GM10248 (cell line): ENCODE measurements around the gene TPO.

Experiments used
- CTCF ChIA-PET: fragments of 300-600 bp; sonication (Branson Sonifier 250); formaldehyde crosslinking; extraction: SDS; loops from one replicate; lab custom pipeline; 2021; ENCODE audit warnings: antibody characterized with exemption; lab: Yijun Ruan, JAX
- POLR2A ChIA-PET: fragments of 350-650 bp; sonication (Branson Sonifier 250); formaldehyde crosslinking; extraction: SDS; loops from one replicate; lab custom pipeline; 2020; ENCODE audit warnings: antibody characterized with exemption; lab: Yijun Ruan, JAX
- DNase-seq: peaks from one replicate; pipeline ENCODE4 v3.0.0; 2012; ENCODE audit errors: extremely low spot score
- TF ChIP-seq, protein P1 (sequence below): IDR thresholded peaks from 2 replicates; pipeline ENCODE4 v1.5.1; 2012; ENCODE audit warnings: mild to moderate bottlenecking, low read depth; ENCODE audit errors: extremely low read depth, missing control alignments, control extremely low read depth

TPO gene

DNA sequence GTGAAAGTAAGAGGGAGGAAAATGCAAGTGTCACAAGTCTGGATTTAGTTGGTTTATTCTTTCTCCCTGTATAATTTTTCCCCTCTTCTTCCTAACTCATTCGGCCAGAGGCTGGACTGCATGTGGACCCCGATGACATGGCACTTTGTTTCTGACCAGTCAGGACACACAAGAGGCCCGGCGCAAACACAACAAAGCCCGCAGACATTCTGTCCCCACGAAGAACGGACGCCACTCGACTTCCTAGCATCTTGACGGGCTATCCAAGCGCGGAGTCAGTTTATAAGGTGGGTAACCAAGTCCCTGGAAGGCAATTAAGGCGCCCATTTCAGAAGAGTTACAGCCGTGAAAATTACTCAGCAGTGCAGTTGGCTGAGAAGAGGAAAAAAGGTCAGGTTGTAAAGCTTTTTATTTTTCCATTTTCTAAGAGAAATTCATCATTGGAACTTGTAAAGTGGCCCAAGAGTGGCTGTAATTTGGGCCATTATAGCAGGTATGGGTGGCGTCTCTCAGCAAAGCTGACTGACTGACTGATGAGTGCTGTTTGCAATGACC, at the start of gene TPO:
Gene TPO (plus strand): TSS at position 308 of the 555 bp plus-strand sequence. CDS start 946 bp downstream, outside the sequence.
- ChIA-PET POLR2A (no interaction called here), CTCF (no interaction called here)
- TF ChIP-seq, protein P1, sequence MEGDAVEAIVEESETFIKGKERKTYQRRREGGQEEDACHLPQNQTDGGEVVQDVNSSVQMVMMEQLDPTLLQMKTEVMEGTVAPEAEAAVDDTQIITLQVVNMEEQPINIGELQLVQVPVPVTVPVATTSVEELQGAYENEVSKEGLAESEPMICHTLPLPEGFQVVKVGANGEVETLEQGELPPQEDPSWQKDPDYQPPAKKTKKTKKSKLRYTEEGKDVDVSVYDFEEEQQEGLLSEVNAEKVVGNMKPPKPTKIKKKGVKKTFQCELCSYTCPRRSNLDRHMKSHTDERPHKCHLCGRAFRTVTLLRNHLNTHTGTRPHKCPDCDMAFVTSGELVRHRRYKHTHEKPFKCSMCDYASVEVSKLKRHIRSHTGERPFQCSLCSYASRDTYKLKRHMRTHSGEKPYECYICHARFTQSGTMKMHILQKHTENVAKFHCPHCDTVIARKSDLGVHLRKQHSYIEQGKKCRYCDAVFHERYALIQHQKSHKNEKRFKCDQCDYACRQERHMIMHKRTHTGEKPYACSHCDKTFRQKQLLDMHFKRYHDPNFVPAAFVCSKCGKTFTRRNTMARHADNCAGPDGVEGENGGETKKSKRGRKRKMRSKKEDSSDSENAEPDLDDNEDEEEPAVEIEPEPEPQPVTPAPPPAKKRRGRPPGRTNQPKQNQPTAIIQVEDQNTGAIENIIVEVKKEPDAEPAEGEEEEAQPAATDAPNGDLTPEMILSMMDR, result no peak
- no peak for DNase-seq

DNA sequence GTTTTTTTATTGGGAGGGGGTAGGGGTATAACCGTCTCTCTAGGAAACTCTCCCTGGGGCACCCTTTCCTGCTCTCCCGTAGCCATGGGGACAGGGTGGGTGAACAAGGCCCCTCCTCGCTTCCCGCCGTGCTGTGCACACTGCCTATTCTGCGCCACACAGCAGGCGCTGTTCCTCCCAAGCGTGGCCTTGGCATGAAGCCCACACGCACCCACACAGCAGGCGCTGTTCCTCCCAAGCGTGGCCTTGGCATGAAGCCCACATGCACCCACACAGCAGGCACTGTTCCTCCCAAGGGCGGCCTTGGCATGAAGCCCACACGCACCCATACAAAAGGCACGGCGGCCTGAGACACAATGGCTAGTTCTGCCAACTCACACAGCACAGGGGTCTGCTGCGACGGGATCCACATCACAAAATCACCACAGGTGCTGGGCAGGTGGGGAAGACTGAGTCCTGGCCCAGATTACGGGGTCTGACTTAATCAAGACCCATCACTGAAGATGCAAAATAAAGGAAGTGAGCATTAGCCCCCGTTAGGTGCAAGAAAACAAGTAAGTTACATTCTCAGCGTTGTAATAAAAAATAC, 46.6 kb upstream of the TPO start:
- DNase-seq, result no peak
- POLR2A ChIA-PET, result no interaction called here
- CTCF ChIA-PET, result no interaction called here
- TF ChIP-seq, protein P1, result no peak

DNA sequence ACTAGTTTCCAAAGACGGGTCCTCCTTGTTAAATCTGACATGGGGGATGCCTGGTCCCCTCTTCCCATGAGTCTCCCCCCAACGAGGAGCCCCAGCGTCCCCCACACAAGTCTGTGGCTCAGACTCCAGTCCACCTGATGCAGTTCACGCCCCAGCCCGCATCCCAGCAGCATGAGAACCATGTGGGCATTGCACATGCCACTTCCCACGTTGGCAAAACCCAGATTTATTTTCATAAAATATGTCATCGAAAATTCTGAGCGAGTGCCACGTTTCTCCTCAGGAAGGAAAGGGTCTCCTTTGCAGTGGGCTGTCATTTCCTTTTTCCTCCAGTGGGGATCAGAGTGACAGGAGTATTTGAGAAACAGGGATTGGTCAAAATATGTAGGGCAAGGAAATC, 45.7 kb upstream of the TPO start:
- TF ChIP-seq, protein P1, result no peak
- ChIA-PET POLR2A (no interaction called here), CTCF (no interaction called here)
- DNase-seq, result no peak

DNA sequence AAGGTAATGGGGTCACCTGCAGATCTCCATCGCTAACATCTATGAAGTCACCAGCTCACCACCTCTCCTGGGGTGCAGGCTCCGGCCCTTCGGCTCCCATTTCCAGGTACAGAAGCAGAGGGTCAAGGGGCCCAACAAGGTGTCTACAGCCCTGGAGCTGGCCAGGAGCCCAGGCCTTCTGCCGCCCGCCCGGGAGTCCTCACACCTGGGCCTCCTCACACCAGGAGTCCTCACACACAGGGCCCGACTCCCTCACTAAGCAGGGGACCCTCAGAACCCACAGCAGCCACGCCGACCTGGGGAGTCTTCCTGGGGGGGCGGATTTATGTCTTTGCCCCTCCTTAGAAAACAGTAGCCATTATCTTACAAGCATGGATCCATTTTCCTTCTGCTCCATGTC, 43.4 kb upstream of the TPO start:
- TF ChIP-seq, protein P1, result no peak
- CTCF ChIA-PET, result no interaction called here
- no peak for DNase-seq
- POLR2A ChIA-PET, result no interaction called here

DNA sequence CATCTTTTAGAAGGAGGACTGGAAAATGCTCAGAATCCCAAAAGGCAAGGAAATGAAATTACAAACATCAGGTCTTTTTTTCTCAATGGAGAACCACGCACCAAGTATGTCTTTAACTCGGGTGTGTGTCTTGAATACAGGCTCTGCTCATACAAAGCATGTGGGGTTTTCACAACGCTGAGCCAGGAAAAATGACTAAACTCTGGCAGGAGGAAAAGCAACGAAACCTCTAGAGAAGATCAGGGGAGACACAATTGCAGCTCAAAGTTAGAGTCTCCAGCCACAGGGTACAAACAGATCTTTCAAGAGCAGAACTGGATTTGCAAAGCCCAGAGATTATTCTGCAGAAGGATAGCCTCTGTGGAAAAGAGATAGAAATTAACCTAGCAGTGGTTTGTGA, 42.8 kb upstream of the TPO start:
- ChIA-PET POLR2A (no interaction called here), CTCF (interaction anchor here (1.3 kb wide), 1 partner anchor 12 kb away, joined by 3 read pairs; no protein-coding TSS in a partner anchor)
- TF ChIP-seq, protein P1, result no peak
- no peak for DNase-seq

DNA sequence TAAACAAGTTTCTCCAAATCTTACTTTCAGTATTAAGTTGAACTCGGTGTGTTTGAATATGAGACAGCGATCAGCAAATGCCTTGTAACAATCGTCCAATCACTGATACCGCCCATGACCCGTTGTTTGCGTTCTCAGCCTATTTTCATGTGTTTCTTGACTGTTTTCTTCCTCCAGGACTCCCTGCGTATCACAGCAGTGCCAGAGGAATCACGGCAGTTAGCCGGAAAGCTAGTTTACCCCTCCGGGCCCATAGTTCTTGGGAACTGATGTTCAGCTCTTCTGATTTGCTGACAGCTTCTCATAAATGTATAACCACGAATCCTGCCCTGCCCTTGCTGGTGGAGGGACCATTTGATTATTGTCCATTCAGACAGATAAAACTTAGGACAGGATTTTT, 42.2 kb upstream of the TPO start:
- DNase-seq, result no peak
- ChIA-PET CTCF (interaction anchor here (1.3 kb wide), 1 partner anchor 11 kb away, joined by 3 read pairs; no protein-coding TSS in a partner anchor), POLR2A (no interaction called here)
- TF ChIP-seq, protein P1, result no peak
